ENCODE results near the gene ZC3H12C.
A peak's percentile ranks its signal among the peaks of the same experiment; 100 is the strongest.

Gene ZC3H12C

GRCh38 chr11:110152199-110152598, 59.0 kb downstream of the ZC3H12C start:
- no peak for DNase-seq (ENCODE audit: low read depth)

- DNase-seq (ENCODE audit: low read depth) = no peak
Observed at GRCh38 chr11:110153474-110153873, 60.3 kb downstream of the ZC3H12C start.

GRCh38 chr11:110156503-110156902, 63.3 kb downstream of the ZC3H12C start:
- DNase-seq (ENCODE audit: low read depth) = no peak

GRCh38 chr11:110158317-110159200, 65.4 kb downstream of the ZC3H12C start:
- no peak for DNase-seq (ENCODE audit: low read depth)

GRCh38 chr11:110159476-110159875, 66.3 kb downstream of the ZC3H12C start:
- DNase-seq (ENCODE audit: low read depth) = no peak

- no peak for DNase-seq (ENCODE audit: low read depth)
Observed at GRCh38 chr11:110160016-110160415, 66.8 kb downstream of the ZC3H12C start.

GRCh38 chr11:110160437-110160836, 67.2 kb downstream of the ZC3H12C start:
- no peak for DNase-seq (ENCODE audit: low read depth)

- no peak for DNase-seq (ENCODE audit: low read depth)
Observed at GRCh38 chr11:110161061-110161460, 67.9 kb downstream of the ZC3H12C start.

- no peak for DNase-seq (ENCODE audit: low read depth)
Observed at GRCh38 chr11:110162216-110162615, 69.0 kb downstream of the ZC3H12C start.

- no peak for DNase-seq (ENCODE audit: low read depth)
Observed at GRCh38 chr11:110165039-110165925, 72.1 kb downstream of the ZC3H12C start.

GRCh38 chr11:110168033-110168803, 75.0 kb downstream of the ZC3H12C start:
- DNase-seq (ENCODE audit: low read depth) = no peak

GRCh38 chr11:110169738-110170137, 76.5 kb downstream of the ZC3H12C start:
- no peak for DNase-seq (ENCODE audit: low read depth)

GRCh38 chr11:110172468-110173065, 79.4 kb downstream of the ZC3H12C start:
- DNase-seq (ENCODE audit: low read depth) = no peak

- DNase-seq (ENCODE audit: low read depth) = peak; percentile 42
Observed at GRCh38 chr11:110173811-110174644, 80.8 kb downstream of the ZC3H12C start.

- no peak for DNase-seq (ENCODE audit: low read depth)
Observed at GRCh38 chr11:110174645-110175310, 81.6 kb downstream of the ZC3H12C start.

- no peak for DNase-seq (ENCODE audit: low read depth)
Observed at GRCh38 chr11:110176366-110177085, 83.3 kb downstream of the ZC3H12C start.

GRCh38 chr11:110177086-110177456, 83.9 kb downstream of the ZC3H12C start:
- DNase-seq (ENCODE audit: low read depth) = no peak

- no peak for DNase-seq (ENCODE audit: low read depth)
Observed at GRCh38 chr11:110179064-110179463, 85.9 kb downstream of the ZC3H12C start.

GRCh38 chr11:110182886-110183285, 89.7 kb downstream of the ZC3H12C start:
- no peak for DNase-seq (ENCODE audit: low read depth)

- no peak for DNase-seq (ENCODE audit: low read depth)
Observed at GRCh38 chr11:110184456-110184855, 91.3 kb downstream of the ZC3H12C start.

All from stimulated activated CD8-positive, alpha-beta memory T cell treated with anti-CD3 and anti-CD28 coated beads, Interleukin-15, amount 100 ng/mL, for 1 hour (primary cell).